Progenitor cell of endocrine pancreas (in vitro differentiated cells): Measurements from ENCODE around the gene ZSWIM4. TPM values are rescaled to one million over a fixed set of nuclear protein-coding genes. Genes with fewer than 3 reads are reported as not detected.
A peak's percentile ranks its signal among the peaks of the same experiment; 100 is the strongest.
"Not testable (repeated sequence)": the region's sequence is repeated elsewhere in the genome, so short reads cannot be mapped to it uniquely, and the experiment has no call there.

ENCODE experiments used
- DNase-seq: peaks from one replicate; pipeline ENCODE4 v3.0.0; 2021; ENCODE audit warnings: low spot score; ENCODE audit not compliant: unreplicated experiment
- H3K27ac Mint-ChIP-seq: 2 replicates; pipeline ENCODE4 v1.8.0; 2021; ENCODE audit warnings: mild to moderate bottlenecking, moderate library complexity, mixed read lengths
- H3K27me3 Mint-ChIP-seq: 2 replicates; pipeline ENCODE4 v1.8.0; 2021; ENCODE audit warnings: mixed read lengths
- H3K36me3 Mint-ChIP-seq: 2 replicates; pipeline ENCODE4 v1.8.0; 2022; ENCODE audit warnings: mixed read lengths; ENCODE audit not compliant: insufficient read depth
- H3K4me1 Mint-ChIP-seq: 2 replicates; pipeline ENCODE4 v1.8.0; 2021; ENCODE audit warnings: low read depth, mixed read lengths
- H3K4me3 Mint-ChIP-seq: 2 replicates; pipeline ENCODE4 v1.8.0; 2021; ENCODE audit warnings: low read depth, mild to moderate bottlenecking, moderate library complexity, mixed read lengths
- H3K9me3 Mint-ChIP-seq: 2 replicates; pipeline ENCODE4 v1.8.0; 2021; ENCODE audit warnings: low read depth, mixed read lengths
- CTCF ChIP-seq: fragments of 200-600 bp; sonication (generic); IDR thresholded peaks from one replicate; pipeline ENCODE4 v1.5.0; 2021; ENCODE audit warnings: antibody characterized with exemption, mild to moderate bottlenecking; ENCODE audit not compliant: unreplicated experiment
- total RNA-seq: library from RNA; stranded (reverse); gene quantifications from 2 replicates; pipeline ENCODE4 v1.2.1, GENCODE V29; 2021

Gene ZSWIM4
- total RNA-seq, 1 donor from 2014 or later, result 34.6 TPM

- Mint-ChIP-seq H3K36me3 (no peaks in the 10 kb centered on the region), H3K9me3 (no peaks in the 10 kb centered on the region), H3K27ac (peak overlapping the region; percentile 71), H3K4me3 (no peak overlapping the region), H3K4me1 (peaks cover 1% of the 10 kb centered on the region), H3K27me3 (no peaks in the 10 kb centered on the region)
- DNase-seq, result no peak
- no peak for TF ChIP-seq CTCF
These were observed 4.9 kb upstream of the ZSWIM4 start for GRCh38 chr19:13790354-13790753.

DNA sequence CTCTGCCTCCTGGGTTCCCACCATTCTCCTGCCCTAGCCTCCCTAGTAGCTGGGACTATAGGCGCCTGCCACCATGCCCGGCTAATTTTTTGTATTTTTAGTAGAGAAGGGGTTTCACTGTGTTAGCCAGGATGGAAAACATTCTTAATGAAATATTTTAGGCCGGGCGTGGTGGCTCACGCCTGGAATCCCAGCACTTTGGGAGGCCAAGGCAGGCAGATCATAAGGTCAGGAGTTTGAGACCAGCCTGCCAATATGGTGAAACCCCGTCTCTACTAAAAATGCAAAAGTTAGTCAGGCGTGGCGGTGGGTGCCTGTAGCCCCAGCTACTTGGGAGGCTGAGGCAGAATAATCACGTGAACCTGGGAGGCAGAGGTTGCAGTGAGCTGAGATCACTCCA, 1.9 kb upstream of the ZSWIM4 start:
- not testable (repeated sequence) for H3K27me3 Mint-ChIP-seq, DNase-seq, H3K36me3 Mint-ChIP-seq, H3K27ac Mint-ChIP-seq, H3K9me3 Mint-ChIP-seq
- peak overlapping the region; percentile 96 for H3K4me3 Mint-ChIP-seq
- H3K4me1 Mint-ChIP-seq, result peaks cover 11% of the 10 kb centered on the region

- Mint-ChIP-seq H3K27me3 (no peaks in the 10 kb centered on the region), H3K4me1 (peaks cover 11% of the 10 kb centered on the region), H3K4me3 (peak overlapping the region; percentile 96), H3K9me3 (no peaks in the 10 kb centered on the region), H3K36me3 (no peaks in the 10 kb centered on the region), H3K27ac (peak overlapping the region; percentile 99)
- no peak for TF ChIP-seq CTCF
- no peak for DNase-seq
These were observed 866 bp upstream of the ZSWIM4 start for GRCh38 chr19:13794398-13794756.

DNA sequence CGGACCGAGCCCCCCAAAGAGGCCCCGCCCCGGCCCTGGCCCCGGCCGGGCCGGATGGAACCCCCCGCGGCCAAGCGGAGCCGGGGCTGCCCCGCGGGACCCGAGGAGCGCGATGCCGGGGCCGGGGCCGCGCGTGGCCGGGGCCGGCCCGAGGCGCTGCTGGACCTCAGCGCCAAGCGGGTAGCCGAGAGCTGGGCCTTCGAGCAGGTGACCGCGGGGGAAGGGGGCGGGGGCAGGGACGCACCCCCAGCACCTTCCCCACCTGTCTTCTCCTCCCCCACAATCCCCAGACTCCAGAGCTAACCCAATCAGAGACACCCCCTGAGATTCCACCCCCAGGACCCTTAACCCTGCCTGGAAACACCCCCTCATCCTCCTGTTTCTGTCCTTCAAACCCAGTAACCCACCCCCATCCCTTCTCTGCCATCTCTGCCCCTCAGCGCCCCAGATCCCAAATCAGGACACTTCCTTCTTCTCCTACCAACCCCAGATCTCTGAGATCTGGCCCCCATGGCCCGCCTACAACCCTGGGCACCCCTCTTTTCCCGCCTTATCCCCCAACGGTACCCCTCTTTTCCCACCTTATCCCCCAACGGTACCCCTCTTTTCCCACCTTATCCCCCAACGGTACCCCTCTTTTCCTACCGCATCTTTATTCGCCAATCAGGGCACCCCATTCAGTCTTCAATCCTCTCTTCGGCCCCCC, 505 bp downstream of the ZSWIM4 start:
- Mint-ChIP-seq H3K27ac (peak overlapping the region; percentile 94), H3K27me3 (no peaks in the 10 kb centered on the region), H3K9me3 (no peaks in the 10 kb centered on the region), H3K4me1 (peaks cover 11% of the 10 kb centered on the region), H3K36me3 (peaks cover 3% of the 10 kb centered on the region), H3K4me3 (peak overlapping the region; percentile 96)
- no peak for DNase-seq
- TF ChIP-seq CTCF, result no peak

DNA sequence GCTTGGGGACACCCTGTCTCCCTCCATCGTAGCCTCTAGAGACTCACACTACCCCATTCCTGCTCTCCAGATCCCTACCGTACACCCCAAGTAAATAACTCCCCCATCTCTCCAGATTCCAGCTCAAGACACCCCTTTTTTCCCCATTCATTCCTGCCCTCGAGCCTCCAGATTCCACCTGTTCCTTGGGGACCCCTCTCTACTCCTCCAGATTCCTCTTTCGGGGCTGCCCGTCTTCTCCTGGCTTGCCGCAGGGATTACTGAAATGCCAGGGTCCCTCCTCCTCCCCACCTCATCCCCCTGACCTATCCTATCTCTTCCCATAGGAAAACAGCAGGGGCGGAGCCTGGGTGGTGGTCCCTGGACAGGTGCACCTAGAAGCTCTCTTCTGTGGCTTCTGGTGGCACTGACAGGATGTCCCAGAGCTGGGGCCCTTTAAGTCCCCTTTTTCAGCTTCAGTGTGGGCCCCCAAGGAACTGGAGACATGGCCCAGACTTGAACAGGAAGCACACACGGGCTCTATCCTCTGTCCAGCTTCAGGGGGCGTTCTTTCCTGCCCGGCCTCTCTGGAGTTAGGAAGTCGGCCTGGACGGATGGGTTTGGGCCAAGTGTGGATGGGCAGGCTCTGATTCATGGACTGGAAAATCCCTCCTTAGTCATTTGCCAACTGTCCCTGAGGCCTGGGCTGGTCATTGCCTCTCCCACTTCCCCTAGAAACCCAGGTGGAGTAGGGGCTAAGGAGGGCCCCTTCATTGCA, 1.2 kb downstream of the ZSWIM4 start:
- H3K9me3 Mint-ChIP-seq, result no peaks in the 10 kb centered on the region

More for the DNA sequence above, 1.2 kb downstream of the ZSWIM4 start:
- H3K27me3 Mint-ChIP-seq, result no peaks in the 10 kb centered on the region
- H3K27ac Mint-ChIP-seq, result peak overlapping the region; percentile 94
- TF ChIP-seq CTCF, result no peak
- no peak for DNase-seq
- peaks cover 10% of the 10 kb centered on the region for H3K36me3 Mint-ChIP-seq
- peak overlapping the region; percentile 84 for H3K4me3 Mint-ChIP-seq
- peaks cover 11% of the 10 kb centered on the region for H3K4me1 Mint-ChIP-seq
